ENCODE results near the gene CELA3B.

Gene CELA3B

GRCh38 chr1:22038036-22038435 lies 61.2 kb downstream of the CELA3B start:
- DNase-seq (ENCODE audit: low read depth in 1 of 2, low spot score in 1 of 2): no peak
- TF ChIP-seq CTCF (IDR thresholded peaks at IDR 0.05; ENCODE audit: insufficient read depth, low read length) (no peak), REST (IDR thresholded peaks at IDR 0.05; ENCODE audit: insufficient replicate concordance, low read depth) (no peak), SPI1 (IDR thresholded peaks at IDR 0.05; ENCODE audit: borderline replicate concordance, low read depth) (no peak), GABPA (IDR thresholded peaks at IDR 0.05; ENCODE audit: low read depth) (no peak), POLR2AphosphoS5 (IDR thresholded peaks at IDR 0.05; ENCODE audit: low read depth) (no peak)
- H3K4me3 ChIP-seq (replicated peaks; ENCODE audit: insufficient read depth, low read length): no peak overlapping the region
- peak overlapping the region; percentile 97 for H3K27ac ChIP-seq (replicated peaks)
- H3K27me3 ChIP-seq (ENCODE audit: insufficient read depth, poor library complexity, severe bottlenecking): no peaks in the 10 kb centered on the region
